HCT116 (cell line): ENCODE data around the gene PEX12. TPM values are rescaled to one million over a fixed set of nuclear protein-coding genes. Genes with fewer than 3 reads are reported as not detected.

ENCODE experiments used
- ATAC-seq: fragments of 200-7000 bp; cut with Tn5 transposase; 2 replicates; pipeline ENCODE4 v1.9.1; 2020; ENCODE audit warnings: mild to moderate bottlenecking, moderate library complexity
- BruUV-seq: library from RNA; stranded (reverse); fragments of 400-500 nt; replicated peaks from 2 replicates; lab custom pipeline; 2021; lab: Mats Ljungman, UMichigan
- CTCF ChIA-PET: fragments of 300-600 bp; sonication (Branson Sonifier 250); formaldehyde crosslinking; loops from one replicate; lab custom pipeline; 2021; ENCODE audit warnings: antibody characterized with exemption; lab: Charles Lee
- POLR2A ChIA-PET: fragments of 300-600, 350-600 bp; sonication (Branson Sonifier 250); formaldehyde crosslinking; loops from one replicate; lab custom pipeline; 2021; ENCODE audit warnings: antibody characterized with exemption; lab: Charles Lee
- RAD21 ChIA-PET, 2 experiments: fragments of 300-600 bp; sonication (Branson Sonifier 250); formaldehyde crosslinking; loops; one replicate each; lab custom pipeline; 2023; ENCODE audit warnings: low total read pairs in 2 of 2; ENCODE audit not compliant: uncharacterized antibody in 2 of 2, unreplicated experiment in 2 of 2, low non-redundant PET in 1 of 2; lab: Charles Lee
- DNase-seq: peaks from one replicate; pipeline ENCODE4 v3.0.0-alpha.2; 2010; ENCODE audit warnings: low read depth, low spot score
- H2AFZ ChIP-seq: fragments of 200-600 bp; shearing (Covaris generic), sonication (generic); 2 replicates; pipeline ENCODE4 v1.6.1; 2017; ENCODE audit warnings: low read depth, mixed run types, mixed read lengths, antibody characterized with exemption, low read length; ENCODE audit not compliant: poor library complexity, severe bottlenecking
- H3K27ac ChIP-seq: 2 replicates; pipeline ENCODE4 v1.5.1; 2012; ENCODE audit warnings: low read depth, low read length
- H3K27me3 ChIP-seq: fragments of 200-600 bp; sonication (generic); 2 replicates; pipeline ENCODE4 v1.6.1; 2016; ENCODE audit warnings: mixed run types, low read length, mixed read lengths; ENCODE audit not compliant: insufficient read depth
- H3K36me3 ChIP-seq, 2 experiments: fragments of 200-500 bp in 1 of 2; fragments of 200-600 bp in 1 of 2; sonication (Bioruptor generic) in 1 of 2; sonication (generic) in 1 of 2; 2 replicates each; pipeline versions ENCODE4 v1.5.1 to v1.6.1; 2014 to 2016; ENCODE audit warnings: low read length in 2 of 2, inconsistent platforms in 1 of 2, mixed read lengths in 1 of 2, mixed run types in 1 of 2; ENCODE audit not compliant: insufficient read depth in 2 of 2, control insufficient read depth in 1 of 2
- H3K4me1 ChIP-seq, 2 experiments: fragments of 200-600 bp in 1 of 2; sonication (generic) in 1 of 2; 2 replicates each; pipeline versions ENCODE4 v1.5.1 to v1.6.1; 2012 to 2017; ENCODE audit warnings: low read length in 2 of 2, inconsistent platforms in 1 of 2, mild to moderate bottlenecking in 1 of 2, mixed read lengths in 1 of 2, mixed run types in 1 of 2, moderate library complexity in 1 of 2; ENCODE audit not compliant: insufficient read depth in 2 of 2, control insufficient read depth in 1 of 2
- H3K4me2 ChIP-seq: fragments of 200-600 bp; sonication (generic); 2 replicates; pipeline ENCODE4 v1.6.1; 2017; ENCODE audit warnings: mixed run types, low read length, mixed read lengths
- H3K4me3 ChIP-seq, 2 experiments: fragments of 200-600 bp in 1 of 2; sonication (generic) in 1 of 2; replicated peaks in 1 of 2; 2 replicates each; pipeline ENCODE4 v1.5.1; 2011 to 2016; ENCODE audit warnings: low read length in 2 of 2, control low read depth in 1 of 2, low read depth in 1 of 2, mild to moderate bottlenecking in 1 of 2, mixed read lengths in 1 of 2, mixed run types in 1 of 2
- H3K79me2 ChIP-seq: fragments of 200-600 bp; sonication (generic); 2 replicates; pipeline ENCODE4 v1.6.1; 2017; ENCODE audit warnings: mild to moderate bottlenecking, mixed run types, low read length, moderate library complexity, mixed read lengths; ENCODE audit not compliant: insufficient read depth
- H3K9ac ChIP-seq: fragments of 200-600 bp; sonication (generic); 2 replicates; pipeline ENCODE4 v1.6.1; 2016; ENCODE audit warnings: low read length, mixed read lengths
- H3K9me2 ChIP-seq: fragments of 200-600 bp; sonication (generic), shearing (Covaris generic); 2 replicates; pipeline ENCODE4 v1.6.1; 2017; ENCODE audit warnings: mixed run types, mild to moderate bottlenecking, moderate library complexity; ENCODE audit not compliant: insufficient read depth
- H3K9me3 ChIP-seq, 2 experiments: fragments of 200-500 bp in 1 of 2; fragments of 200-600 bp in 1 of 2; sonication (Bioruptor generic) in 1 of 2; sonication (generic) in 1 of 2; 2 replicates each; pipeline ENCODE4 v1.6.1; 2014 to 2017; ENCODE audit warnings: low read length in 2 of 2, mixed read lengths in 2 of 2, inconsistent platforms in 1 of 2, low read depth in 1 of 2, mild to moderate bottlenecking in 1 of 2, mixed run types in 1 of 2, moderate library complexity in 1 of 2; ENCODE audit not compliant: control insufficient read depth in 1 of 2, insufficient read depth in 1 of 2
- H4K20me1 ChIP-seq: fragments of 200-600 bp; sonication (generic), shearing (Covaris generic); 2 replicates; pipeline ENCODE4 v1.6.1; 2017; ENCODE audit warnings: mixed run types, mild to moderate bottlenecking, moderate library complexity; ENCODE audit not compliant: insufficient read depth
- ATF3 ChIP-seq: IDR thresholded peaks from 2 replicates; pipeline ENCODE4 v1.6.1; 2012
- CEBPB ChIP-seq: IDR thresholded peaks from 2 replicates; pipeline ENCODE4 v1.6.1; 2012; ENCODE audit warnings: low read depth
- CTCF ChIP-seq, 3 experiments: fragments of 200-600 bp in 1 of 3; sonication (generic) in 1 of 3; IDR thresholded peaks in 2 of 3; conservative IDR thresholded peaks in 1 of 3; 2 replicates each; pipeline ENCODE4 v1.5.1; 2012 to 2017; ENCODE audit warnings: low read depth in 2 of 3, low read length in 2 of 3, antibody characterized with exemption in 1 of 3, borderline replicate concordance in 1 of 3, control low read depth in 1 of 3, mild to moderate bottlenecking in 1 of 3, mixed read lengths in 1 of 3, mixed run types in 1 of 3, moderate library complexity in 1 of 3; ENCODE audit not compliant: insufficient read depth in 1 of 3
- EGR1 ChIP-seq: IDR thresholded peaks from 2 replicates; pipeline ENCODE4 v1.6.1; 2012; ENCODE audit warnings: low read depth
- EZH2phosphoT487 ChIP-seq: fragments of 200-600 bp; IDR thresholded peaks from 2 replicates; pipeline ENCODE4 v1.6.1; 2018; ENCODE audit warnings: antibody characterized with exemption, borderline replicate concordance
- MAX ChIP-seq: IDR thresholded peaks from 2 replicates; pipeline ENCODE4 v1.6.1; 2012
- SP1 ChIP-seq: IDR thresholded peaks from 2 replicates; pipeline ENCODE4 v1.6.1; 2012; ENCODE audit warnings: low read depth
- SRF ChIP-seq: IDR thresholded peaks from 2 replicates; pipeline ENCODE4 v1.6.1; 2012; ENCODE audit warnings: low read depth
- TCF7L2 ChIP-seq: IDR thresholded peaks from 2 replicates; pipeline ENCODE4 v1.7.0; 2011; ENCODE audit warnings: borderline replicate concordance, inconsistent platforms; ENCODE audit not compliant: insufficient read depth, insufficient read length; ENCODE audit errors: extremely low read depth
- ZBTB33 ChIP-seq: IDR thresholded peaks from 2 replicates; pipeline ENCODE4 v1.6.1; 2011; ENCODE audit warnings: mild to moderate bottlenecking, low read length, moderate library complexity; ENCODE audit not compliant: insufficient replicate concordance; ENCODE audit errors: extremely low read depth
- intact Hi-C: fragments of 100-400 bp; cut with micrococcal nuclease; formaldehyde crosslinking; loops from 2 replicates; pipeline ENCODE4 v1.10.0; 2022
- total RNA-seq: library from RNA; stranded (reverse); gene quantifications from one replicate; pipeline ENCODE4 v1.2.1, GENCODE V29; 2021; ENCODE audit not compliant: unreplicated experiment

Gene PEX12
- total RNA-seq, 1 experiment from 2014 or later = 5.0 TPM

- H2AFZ ChIP-seq = no peak overlapping the region
- RAD21 ChIA-PET = no interaction called here
- BruUV-seq = no TSS peak
- H4K20me1 ChIP-seq = no peaks in the 10 kb centered on the region
- H3K4me2 ChIP-seq = no peak overlapping the region
- H3K9me2 ChIP-seq = no peaks in the 10 kb centered on the region
- no peak for ATAC-seq
- H3K9ac ChIP-seq = no peak overlapping the region
- CTCF ChIA-PET = no interaction called here
- H3K4me1 ChIP-seq = no peaks in the 10 kb centered on the region
- H3K27me3 ChIP-seq = no peaks in the 10 kb centered on the region
- H3K9me3 ChIP-seq = no peaks in the 10 kb centered on the region
- DNase-seq = no peak
- no peak overlapping the region for H3K27ac ChIP-seq
- POLR2A ChIA-PET = interaction anchor here (0.9 kb wide), 1 partner anchor 15 kb away, joined by 3 read pairs; no protein-coding TSS in a partner anchor
- TF ChIP-seq MAX = no peak
- peaks cover 14% of the 10 kb centered on the region; the same call in 1 of the 2 replicates for H3K79me2 ChIP-seq
- intact Hi-C loops = no loop called here
- no peak overlapping the region for H3K4me3 ChIP-seq
- peaks cover 30 to 50% of the 10 kb centered on the region in 2 experiments; a peak in 3 of 4 replicates for H3K36me3 ChIP-seq
Observed at GRCh38 chr17:35607239-35607847, 29.0 kb upstream of the PEX12 start.

GRCh38 chr17:35605678-35606077, 27.3 kb upstream of the PEX12 start:
- no peaks in the 10 kb centered on the region for H4K20me1 ChIP-seq
- ChIA-PET RAD21 (no interaction called here), POLR2A (no interaction called here)
- H3K79me2 ChIP-seq = peaks cover 28% of the 10 kb centered on the region; the same call in 1 of the 2 replicates
- H3K9ac ChIP-seq = no peak overlapping the region
- H3K27me3 ChIP-seq = no peaks in the 10 kb centered on the region
- intact Hi-C loops = no loop called here
- H3K9me3 ChIP-seq = no peaks in the 10 kb centered on the region
- H3K9me2 ChIP-seq = no peaks in the 10 kb centered on the region
- H3K4me2 ChIP-seq = no peak overlapping the region
- no TSS peak for BruUV-seq
- no peak overlapping the region for H3K4me3 ChIP-seq
- TF ChIP-seq MAX = no peak
- no peak for TF ChIP-seq CTCF (IDR thresholded peaks at IDR 0.05 in 2 of 3, conservative IDR thresholded peaks at IDR 0.05 in 1 of 3; ENCODE audit: borderline replicate concordance in 1 of 3, insufficient read depth in 1 of 3, low read depth in 2 of 3, low read length in 2 of 3)
- TF ChIP-seq TCF7L2 = no peak
- TF ChIP-seq CEBPB = no peak
- no peak for TF ChIP-seq ATF3
- no peak for TF ChIP-seq EZH2phosphoT487
- TF ChIP-seq EGR1 = no peak
- no peak for TF ChIP-seq ZBTB33
- no peak for TF ChIP-seq SRF
- no peak for TF ChIP-seq SP1
- TF ChIP-seq, all 23 proteins: peak for 0
- CTCF ChIA-PET = no interaction called here
- DNase-seq = no peak
- H3K4me1 ChIP-seq = no peaks in the 10 kb centered on the region
- H3K27ac ChIP-seq = no peak overlapping the region
- H2AFZ ChIP-seq = no peak overlapping the region
- H3K36me3 ChIP-seq = peaks cover 31 to 51% of the 10 kb centered on the region in 2 experiments; a peak in 3 of 4 replicates
- ATAC-seq = no peak
